WTC11 (cell line): ENCODE data around the gene DCLK2.

Experiments
- CTCF ChIP-seq: fragments of 200-600 bp; IDR thresholded peaks from 2 replicates; pipeline ENCODE4 v1.8.0; 2022; ENCODE audit warnings: antibody characterized with exemption
- USF1 ChIP-seq: sonication (generic); formaldehyde crosslinking; IDR thresholded peaks from 2 replicates; pipeline ENCODE4 v1.8.0; 2022; ENCODE audit warnings: mild to moderate bottlenecking, missing genetic modification reagents
- ZNF423 ChIP-seq: fragments of 250-450 bp; sonication (Bioruptor Pico); IDR thresholded peaks from 2 replicates; pipeline ENCODE4 v2.1.2; 2022; ENCODE audit warnings: mild to moderate bottlenecking, moderate library complexity
- TF ChIP-seq, protein P1 (sequence below): sonication (generic); formaldehyde crosslinking; conservative IDR thresholded peaks from 2 replicates; pipeline ENCODE4 v1.8.1; 2022; ENCODE audit warnings: mild to moderate bottlenecking, missing genetic modification reagents

GRCh38 chr4:150123796-150124677 is 45.8 kb downstream of the DCLK2 start:
- TF ChIP-seq, protein P1, sequence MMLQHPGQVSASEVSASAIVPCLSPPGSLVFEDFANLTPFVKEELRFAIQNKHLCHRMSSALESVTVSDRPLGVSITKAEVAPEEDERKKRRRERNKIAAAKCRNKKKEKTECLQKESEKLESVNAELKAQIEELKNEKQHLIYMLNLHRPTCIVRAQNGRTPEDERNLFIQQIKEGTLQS (CRISPR knock-in tag) = no peak
- TF ChIP-seq ZNF423 (no peak), CTCF (no peak), USF1 (CRISPR knock-in tag) (no peak)
